ENCODE measurements around the gene FAM20C.

The FAM20C gene

DNA sequence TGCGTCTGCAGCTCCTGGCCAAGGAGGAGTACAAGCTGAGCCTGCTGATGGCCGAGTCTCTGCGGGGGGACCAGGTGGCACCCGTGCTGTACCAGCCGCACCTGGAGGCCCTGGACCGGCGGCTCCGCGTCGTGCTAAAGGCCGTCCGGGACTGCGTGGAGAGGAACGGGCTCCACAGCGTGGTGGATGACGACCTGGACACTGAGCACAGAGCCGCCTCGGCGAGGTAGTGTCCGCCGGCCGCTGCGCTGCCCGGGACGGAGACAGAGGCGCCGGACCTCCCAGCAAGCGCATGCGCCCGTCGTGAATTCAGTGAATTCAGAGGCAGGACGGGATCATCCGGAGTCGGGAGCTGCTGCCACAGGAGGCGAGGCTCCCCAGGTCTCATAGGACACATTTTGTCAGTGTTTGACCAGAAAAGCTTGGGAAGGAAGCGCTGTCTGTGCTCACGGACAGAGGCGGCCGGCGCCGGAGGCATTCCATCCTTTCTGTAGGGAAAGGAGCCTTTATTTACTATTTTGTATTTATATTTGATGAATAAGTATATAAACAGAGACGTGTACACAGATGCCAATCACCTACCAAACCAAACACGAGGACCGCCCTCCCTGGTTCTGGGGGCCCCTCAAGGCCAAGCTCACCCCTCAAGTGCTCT is 67.5 kb downstream of the FAM20C start:
- H3K36me3 ChIP-seq (ENCODE audit: insufficient read depth): no peaks in the 10 kb centered on the region
- H4K20me1 ChIP-seq (ENCODE audit: insufficient read depth): no peaks in the 10 kb centered on the region
- no peaks in the 10 kb centered on the region for H3K4me1 ChIP-seq (ENCODE audit: low read depth, poor library complexity, severe bottlenecking)
- H2AFZ ChIP-seq (ENCODE audit: low read depth): no peak overlapping the region
- TF ChIP-seq, protein P1, sequence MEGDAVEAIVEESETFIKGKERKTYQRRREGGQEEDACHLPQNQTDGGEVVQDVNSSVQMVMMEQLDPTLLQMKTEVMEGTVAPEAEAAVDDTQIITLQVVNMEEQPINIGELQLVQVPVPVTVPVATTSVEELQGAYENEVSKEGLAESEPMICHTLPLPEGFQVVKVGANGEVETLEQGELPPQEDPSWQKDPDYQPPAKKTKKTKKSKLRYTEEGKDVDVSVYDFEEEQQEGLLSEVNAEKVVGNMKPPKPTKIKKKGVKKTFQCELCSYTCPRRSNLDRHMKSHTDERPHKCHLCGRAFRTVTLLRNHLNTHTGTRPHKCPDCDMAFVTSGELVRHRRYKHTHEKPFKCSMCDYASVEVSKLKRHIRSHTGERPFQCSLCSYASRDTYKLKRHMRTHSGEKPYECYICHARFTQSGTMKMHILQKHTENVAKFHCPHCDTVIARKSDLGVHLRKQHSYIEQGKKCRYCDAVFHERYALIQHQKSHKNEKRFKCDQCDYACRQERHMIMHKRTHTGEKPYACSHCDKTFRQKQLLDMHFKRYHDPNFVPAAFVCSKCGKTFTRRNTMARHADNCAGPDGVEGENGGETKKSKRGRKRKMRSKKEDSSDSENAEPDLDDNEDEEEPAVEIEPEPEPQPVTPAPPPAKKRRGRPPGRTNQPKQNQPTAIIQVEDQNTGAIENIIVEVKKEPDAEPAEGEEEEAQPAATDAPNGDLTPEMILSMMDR (conservative IDR thresholded peaks at IDR 0.05; ENCODE audit: low read depth, low read length): no peak
- no peak overlapping the region for H3K27ac ChIP-seq
- no peak overlapping the region for H3K4me2 ChIP-seq
- H3K4me3 ChIP-seq (IDR thresholded peaks at IDR 0.05; ENCODE audit: insufficient read depth, low read depth, low read length): no peak overlapping the region
- no peaks in the 10 kb centered on the region for H3K79me2 ChIP-seq (ENCODE audit: insufficient read depth, low read depth)
- peaks cover 16% of the 10 kb centered on the region; the same call in 1 of the 2 replicates for H3K27me3 ChIP-seq (ENCODE audit: insufficient read depth, low read depth)
- no peak overlapping the region for H3K9ac ChIP-seq

DNA sequence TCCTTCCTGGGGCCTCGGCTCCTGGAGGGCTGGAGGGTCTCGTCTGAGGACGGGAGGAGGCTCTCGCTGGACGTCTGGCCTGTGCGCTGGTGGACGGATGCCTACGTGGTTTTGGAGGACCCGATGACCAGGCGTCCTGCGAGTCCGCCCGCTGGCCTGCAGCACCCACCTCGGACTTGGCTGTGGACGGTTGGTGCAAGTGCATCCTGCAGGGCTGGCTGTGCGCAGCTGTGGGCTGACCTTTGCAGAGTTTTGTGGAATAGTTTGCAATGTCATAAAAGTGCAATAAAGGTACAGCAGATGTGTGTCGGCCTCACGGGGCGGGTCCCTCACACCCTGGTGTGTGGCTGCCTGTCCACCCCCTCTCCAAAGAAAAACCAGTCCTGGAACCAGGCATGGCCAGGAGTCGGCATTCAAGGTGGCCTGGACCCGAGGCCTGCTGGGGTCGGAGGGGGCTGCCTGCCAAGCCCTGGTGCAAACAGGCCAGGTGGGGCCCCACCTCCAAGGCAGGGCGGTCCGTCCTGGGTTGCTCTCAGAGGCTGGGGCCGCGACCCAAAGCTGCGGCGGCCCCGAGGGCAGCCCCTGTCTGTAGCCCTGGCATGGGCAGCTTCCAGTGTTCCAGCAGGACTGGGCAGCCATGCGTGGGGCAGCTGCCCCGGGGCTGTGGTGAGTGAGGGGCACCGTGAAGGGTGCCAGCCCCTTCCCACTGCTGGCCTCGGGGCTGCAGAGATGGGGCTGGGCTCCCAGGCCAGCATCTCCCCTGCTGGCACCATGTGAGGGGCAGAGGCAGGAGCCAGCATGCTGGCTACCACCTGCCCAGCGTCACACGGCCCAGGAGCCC is 68.3 kb downstream of the FAM20C start:
- no peaks in the 10 kb centered on the region for H3K36me3 ChIP-seq (ENCODE audit: insufficient read depth)
- H3K4me2 ChIP-seq: no peak overlapping the region
- no peak overlapping the region for H2AFZ ChIP-seq (ENCODE audit: low read depth)
- H3K27me3 ChIP-seq (ENCODE audit: insufficient read depth, low read depth): peaks cover 11% of the 10 kb centered on the region; the same call in 1 of the 2 replicates
- no peak overlapping the region for H3K27ac ChIP-seq
- TF ChIP-seq, protein P1 (conservative IDR thresholded peaks at IDR 0.05; ENCODE audit: low read depth, low read length): no peak
- H3K79me2 ChIP-seq (ENCODE audit: insufficient read depth, low read depth): no peaks in the 10 kb centered on the region
- H3K4me3 ChIP-seq (IDR thresholded peaks at IDR 0.05; ENCODE audit: insufficient read depth, low read depth, low read length): no peak overlapping the region
- no peak overlapping the region for H3K9ac ChIP-seq
- no peaks in the 10 kb centered on the region for H3K4me1 ChIP-seq (ENCODE audit: low read depth, poor library complexity, severe bottlenecking)
- H4K20me1 ChIP-seq (ENCODE audit: insufficient read depth): no peaks in the 10 kb centered on the region

DNA sequence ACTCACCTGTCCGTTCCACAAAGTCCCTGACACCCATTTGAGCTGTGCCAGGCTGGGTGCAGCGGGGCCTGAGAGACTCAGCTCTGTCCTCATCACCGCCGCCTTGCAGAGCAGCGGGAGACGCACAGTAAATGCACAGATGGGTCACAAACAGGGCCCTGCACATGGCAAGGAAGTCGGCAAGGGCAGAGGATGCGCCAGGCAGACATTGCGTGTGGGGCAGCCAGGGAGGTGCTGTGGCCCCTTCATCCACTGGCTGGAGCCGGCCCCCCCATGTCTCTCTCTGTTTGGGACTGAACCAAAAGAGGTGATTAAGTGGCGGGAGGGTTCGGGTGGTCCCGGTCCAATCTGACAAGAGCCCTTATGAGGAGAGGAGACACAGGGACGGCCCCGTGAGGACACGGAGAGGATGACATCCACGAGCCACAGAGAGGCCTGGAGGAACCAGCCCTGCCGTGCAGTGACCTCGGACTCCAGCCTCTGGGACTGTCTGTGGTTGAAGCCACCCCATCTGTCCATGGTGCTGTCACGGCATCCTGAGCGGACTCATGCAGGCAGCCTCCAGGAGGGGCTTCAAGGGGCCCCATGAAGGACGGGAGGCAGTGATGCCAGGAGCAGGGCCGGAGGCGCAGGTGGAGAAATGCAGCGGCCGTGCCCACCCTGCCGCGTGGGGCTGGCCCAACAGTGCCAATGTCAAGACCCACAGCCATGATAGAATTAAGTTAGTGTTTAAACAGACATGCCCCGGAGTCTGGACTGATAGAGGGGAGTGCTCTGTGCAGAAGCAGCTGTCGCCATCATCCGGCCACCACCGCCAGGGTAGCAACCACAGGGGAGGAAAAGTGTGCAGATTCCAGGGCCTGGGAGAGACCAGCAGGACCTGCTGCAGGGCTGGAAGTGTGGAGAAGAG is 69.2 kb downstream of the FAM20C start:
- no peak overlapping the region for H3K4me3 ChIP-seq (IDR thresholded peaks at IDR 0.05; ENCODE audit: insufficient read depth, low read depth, low read length)
- H4K20me1 ChIP-seq (ENCODE audit: insufficient read depth): no peaks in the 10 kb centered on the region
- no peak overlapping the region for H3K27ac ChIP-seq
- no peak overlapping the region for H3K9ac ChIP-seq
- H3K27me3 ChIP-seq (ENCODE audit: insufficient read depth, low read depth): peaks cover 11% of the 10 kb centered on the region; the same call in 1 of the 2 replicates
- no peak overlapping the region for H3K4me2 ChIP-seq
- no peak overlapping the region for H2AFZ ChIP-seq (ENCODE audit: low read depth)
- no peaks in the 10 kb centered on the region for H3K36me3 ChIP-seq (ENCODE audit: insufficient read depth)
- H3K4me1 ChIP-seq (ENCODE audit: low read depth, poor library complexity, severe bottlenecking): no peaks in the 10 kb centered on the region
- H3K79me2 ChIP-seq (ENCODE audit: insufficient read depth, low read depth): no peaks in the 10 kb centered on the region
- TF ChIP-seq, protein P1 (conservative IDR thresholded peaks at IDR 0.05; ENCODE audit: low read depth, low read length): no peak

DNA sequence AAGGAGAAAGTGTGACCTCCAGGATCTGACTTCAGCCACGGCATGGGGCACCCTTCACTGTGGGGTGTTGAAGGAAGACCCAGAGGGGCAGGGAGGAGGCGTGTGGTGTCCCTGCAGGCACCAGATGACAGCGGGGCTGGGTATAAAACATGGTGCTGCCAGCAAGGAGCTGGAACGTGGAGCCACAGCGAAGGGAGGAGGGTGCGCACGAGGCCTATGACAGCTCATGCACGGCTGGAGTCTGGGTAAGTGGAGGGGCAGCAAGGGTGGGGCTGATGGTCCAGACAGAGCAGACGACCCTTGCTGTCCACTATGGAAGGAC is 69.8 kb downstream of the FAM20C start:
- Histone ChIP-seq H2AFZ (ENCODE audit: low read depth) (no peak overlapping the region), H4K20me1 (ENCODE audit: insufficient read depth) (no peaks in the 10 kb centered on the region), H3K4me1 (ENCODE audit: low read depth, poor library complexity, severe bottlenecking) (no peaks in the 10 kb centered on the region), H3K36me3 (ENCODE audit: insufficient read depth) (no peaks in the 10 kb centered on the region), H3K4me2 (peak overlapping the region; percentile 26; the same call in 1 of the 2 replicates), H3K9ac (no peak overlapping the region), H3K79me2 (ENCODE audit: insufficient read depth, low read depth) (no peaks in the 10 kb centered on the region), H3K4me3 (IDR thresholded peaks at IDR 0.05; ENCODE audit: insufficient read depth, low read depth, low read length) (no peak overlapping the region), H3K27me3 (ENCODE audit: insufficient read depth, low read depth) (peaks cover 11% of the 10 kb centered on the region; the same call in 1 of the 2 replicates), H3K27ac (no peak overlapping the region)
- TF ChIP-seq, protein P1 (conservative IDR thresholded peaks at IDR 0.05; ENCODE audit: low read depth, low read length): no peak

Data from KMS-11 (cell line).